ENCODE data around the gene RGS1. TPM values are rescaled to one million over a fixed set of nuclear protein-coding genes. Genes with fewer than 3 reads are reported as not detected.

The RGS1 gene
- total and polyA plus RNA-seq, 8 donors = 1.8 to 39.3 (median 17.6) TPM

- Histone ChIP-seq H3K4me1 (peaks cover 0 to 28% (median 16%) of the 10 kb centered on the region in 4 donors), H3K9me3 (no peaks in the 10 kb centered on the region), H3K4me3 (peak overlapping the region in 2 of 4 donors; percentile 28 to 31), H3K27me3 (no peaks in the 10 kb centered on the region), H3K27ac (peak overlapping the region in 3 of 5 donors; percentile 28 to 40 (median 31)), H3K36me3 (no peaks in the 10 kb centered on the region)
- WGBS, 5 donors = 43 to 61% (median 57%) methylated on average over 6 of the region's 6 CpGs
- TF ChIP-seq CTCF (IDR thresholded peaks at IDR 0.05) (no peak), POLR2AphosphoS5 (IDR thresholded peaks at IDR 0.05) (peak in 1 of 3 donors; percentile 51)
- DNase-seq = no peak
- intact Hi-C loops (cut with DNase I; ENCODE audit: low total_unique reads) = no loop called here
Observed at GRCh38 chr1:192579010-192579738, 3.6 kb downstream of the RGS1 start.

GRCh38 chr1:192580351-192580962 is 4.9 kb downstream of the RGS1 start:
- no peak overlapping the region for H3K27ac ChIP-seq
- 65 to 87% (median 77%) methylated on average over 3 of the region's 3 CpGs for WGBS, 5 donors
- H3K36me3 ChIP-seq = no peaks in the 10 kb centered on the region
- no peaks in the 10 kb centered on the region for H3K27me3 ChIP-seq
- H3K9me3 ChIP-seq = no peaks in the 10 kb centered on the region
- H3K4me3 ChIP-seq = peak overlapping the region in 2 of 4 donors; percentile 6 to 28
- DNase-seq = peak in 1 of 2 donors; percentile 75
- peak in 1 of 3 donors; percentile 55 for TF ChIP-seq POLR2AphosphoS5 (IDR thresholded peaks at IDR 0.05)
- TF ChIP-seq EP300 (IDR thresholded peaks at IDR 0.05) = no peak
- peak in 4 of 7 experiments; percentile 25 to 55 (median 28) for TF ChIP-seq CTCF (IDR thresholded peaks at IDR 0.05)
- no peak for TF ChIP-seq POLR2A (IDR thresholded peaks at IDR 0.05)
- H3K4me1 ChIP-seq = peaks cover 0 to 18% (median 10%) of the 10 kb centered on the region in 4 donors
- intact Hi-C loops (cut with DNase I; ENCODE audit: low total_unique reads) = no loop called here

- Histone ChIP-seq H3K4me1 (peaks cover 0 to 18% (median 10%) of the 10 kb centered on the region in 4 donors), H3K27me3 (no peaks in the 10 kb centered on the region), H3K9me3 (no peaks in the 10 kb centered on the region), H3K4me3 (no peak overlapping the region), H3K27ac (no peak overlapping the region), H3K36me3 (no peaks in the 10 kb centered on the region)
- 77 to 90% (median 83%) methylated on average over 4 of the region's 4 CpGs for WGBS, 5 donors
- no peak for DNase-seq
- no peak for TF ChIP-seq CTCF (IDR thresholded peaks at IDR 0.05)
- TF ChIP-seq EP300 (IDR thresholded peaks at IDR 0.05) = no peak
- intact Hi-C loops (cut with DNase I; ENCODE audit: low total_unique reads) = no loop called here
Observed at GRCh38 chr1:192581131-192581927, 5.8 kb downstream of the RGS1 start.

GRCh38 chr1:192584866-192585265 is 9.3 kb downstream of the RGS1 start:
- Histone ChIP-seq H3K36me3 (no peaks in the 10 kb centered on the region), H3K9me3 (no peaks in the 10 kb centered on the region), H3K4me1 (peaks cover 0 to 6% (median 0%) of the 10 kb centered on the region in 4 donors), H3K4me3 (no peak overlapping the region), H3K27me3 (no peaks in the 10 kb centered on the region), H3K27ac (no peak overlapping the region)
- intact Hi-C loops (cut with DNase I; ENCODE audit: low total_unique reads) = no loop called here
- TF ChIP-seq EP300 (IDR thresholded peaks at IDR 0.05) (no peak), CTCF (IDR thresholded peaks at IDR 0.05) (no peak), POLR2A (IDR thresholded peaks at IDR 0.05) (no peak), POLR2AphosphoS5 (IDR thresholded peaks at IDR 0.05) (no peak)
- WGBS, 5 donors = 76 to 87% (median 79%) methylated on average over 1 of the region's 1 CpG
- no peak for DNase-seq
